HG03432 (cell line): ENCODE data around the gene ELFN1.

ENCODE experiments used
- ATAC-seq: cut with Tn5 transposase; IDR thresholded peaks from one replicate; pipeline ENCODE4 v1.9.1; 2021; ENCODE audit warnings: mild to moderate bottlenecking, moderate library complexity; ENCODE audit not compliant: unreplicated experiment

Gene ELFN1

DNA sequence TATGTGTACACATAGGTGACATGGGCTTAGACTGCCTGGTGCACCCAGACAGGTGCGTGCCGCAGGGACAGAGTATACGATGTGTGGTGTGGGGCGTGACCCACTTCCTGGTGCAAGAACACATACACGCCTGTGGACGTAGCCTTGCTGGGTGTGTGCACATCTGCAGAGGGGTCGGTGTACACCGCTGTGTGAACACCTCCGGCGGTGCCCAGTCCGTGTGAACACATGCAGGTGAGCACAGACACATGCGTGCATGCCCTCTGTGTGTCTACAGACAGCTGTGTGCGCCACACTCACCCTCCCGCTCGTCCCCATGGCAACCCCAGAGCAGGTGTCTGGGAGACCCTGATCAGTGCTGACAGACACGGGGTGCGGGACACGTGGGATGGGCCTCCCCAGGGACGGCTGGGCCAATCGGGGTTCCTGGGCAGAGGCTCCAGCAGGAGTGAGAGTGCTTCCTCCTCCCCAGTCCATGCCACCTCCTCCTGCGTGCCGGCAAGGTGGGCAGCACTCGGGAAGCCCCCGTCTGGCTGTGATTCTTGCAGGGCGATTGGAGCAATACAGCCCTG, 23.4 kb downstream of the ELFN1 start:
- ATAC-seq, result no peak

DNA sequence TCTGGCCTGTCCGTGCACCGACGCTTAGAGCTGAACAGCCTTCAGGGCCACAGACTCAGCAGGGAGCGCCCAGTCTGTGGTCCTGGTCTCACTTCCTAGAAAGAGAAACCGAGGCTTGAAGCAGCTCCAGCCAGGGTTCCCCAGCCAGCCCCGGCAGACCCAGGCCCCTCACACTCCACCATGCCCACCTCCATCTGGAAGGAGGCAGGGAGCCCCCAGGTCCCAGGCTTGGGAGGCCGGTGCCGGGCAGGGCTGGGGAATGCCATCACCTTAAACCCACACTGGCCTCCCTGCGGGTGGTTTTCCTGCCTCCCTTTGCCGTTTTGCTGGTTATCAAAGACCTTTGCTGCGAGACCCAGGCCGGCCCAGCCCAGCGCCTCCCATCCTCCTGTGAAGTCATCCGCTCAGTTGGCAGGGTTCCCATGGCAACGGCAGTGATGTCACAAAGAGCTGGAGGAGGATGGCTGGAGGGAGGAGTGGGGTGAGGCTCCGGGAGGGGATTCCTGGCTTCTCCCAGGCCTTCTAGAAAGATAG, 24.0 kb downstream of the ELFN1 start:
- ATAC-seq, result no peak

DNA sequence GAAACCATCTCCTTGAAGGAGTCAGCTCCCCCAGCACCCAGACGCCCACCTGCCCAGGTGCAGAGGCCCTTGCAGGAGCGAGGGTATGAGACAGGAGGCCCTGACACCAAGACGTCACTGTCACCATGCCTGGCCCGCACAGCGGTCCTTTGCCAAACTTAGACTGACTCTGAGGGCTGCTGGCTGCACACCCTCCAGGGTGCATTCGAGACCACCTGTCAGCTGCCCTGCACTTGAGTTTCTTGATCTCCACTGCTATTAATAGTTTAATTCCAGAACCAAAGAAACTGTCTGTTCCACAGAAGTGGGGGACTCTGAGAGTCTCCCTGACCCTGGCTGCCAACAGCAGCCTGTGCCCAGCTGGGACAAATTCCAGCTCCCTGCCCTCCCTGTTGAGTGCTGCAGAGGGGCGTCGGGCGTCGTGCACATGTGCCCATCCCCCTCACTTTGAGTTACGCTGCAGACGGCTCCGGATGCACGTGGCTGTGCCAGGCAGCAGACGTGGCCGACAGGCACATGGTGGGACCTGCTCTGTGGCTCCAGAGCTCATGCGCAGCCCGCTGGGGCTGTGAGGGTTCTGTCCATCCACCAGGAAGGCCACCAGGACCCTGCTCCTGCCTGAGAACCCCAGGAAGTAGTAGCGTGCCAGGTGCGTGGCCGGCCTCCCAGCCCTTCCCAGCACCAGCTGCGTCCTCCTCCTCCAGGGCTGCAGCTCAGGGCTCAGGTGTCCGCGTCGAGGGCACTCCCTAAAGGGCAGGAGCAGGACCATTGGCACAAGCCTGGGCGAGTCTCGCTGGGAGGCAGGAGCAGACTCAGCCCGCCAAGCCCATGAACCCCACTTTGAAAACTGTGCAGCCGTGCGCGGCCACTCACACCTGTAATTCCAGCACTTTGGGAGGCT, 24.8 kb downstream of the ELFN1 start:
- ATAC-seq, result no peak

GRCh38 chr7:1695800-1696454, 25.9 kb downstream of the ELFN1 start:
- no peak for ATAC-seq

DNA sequence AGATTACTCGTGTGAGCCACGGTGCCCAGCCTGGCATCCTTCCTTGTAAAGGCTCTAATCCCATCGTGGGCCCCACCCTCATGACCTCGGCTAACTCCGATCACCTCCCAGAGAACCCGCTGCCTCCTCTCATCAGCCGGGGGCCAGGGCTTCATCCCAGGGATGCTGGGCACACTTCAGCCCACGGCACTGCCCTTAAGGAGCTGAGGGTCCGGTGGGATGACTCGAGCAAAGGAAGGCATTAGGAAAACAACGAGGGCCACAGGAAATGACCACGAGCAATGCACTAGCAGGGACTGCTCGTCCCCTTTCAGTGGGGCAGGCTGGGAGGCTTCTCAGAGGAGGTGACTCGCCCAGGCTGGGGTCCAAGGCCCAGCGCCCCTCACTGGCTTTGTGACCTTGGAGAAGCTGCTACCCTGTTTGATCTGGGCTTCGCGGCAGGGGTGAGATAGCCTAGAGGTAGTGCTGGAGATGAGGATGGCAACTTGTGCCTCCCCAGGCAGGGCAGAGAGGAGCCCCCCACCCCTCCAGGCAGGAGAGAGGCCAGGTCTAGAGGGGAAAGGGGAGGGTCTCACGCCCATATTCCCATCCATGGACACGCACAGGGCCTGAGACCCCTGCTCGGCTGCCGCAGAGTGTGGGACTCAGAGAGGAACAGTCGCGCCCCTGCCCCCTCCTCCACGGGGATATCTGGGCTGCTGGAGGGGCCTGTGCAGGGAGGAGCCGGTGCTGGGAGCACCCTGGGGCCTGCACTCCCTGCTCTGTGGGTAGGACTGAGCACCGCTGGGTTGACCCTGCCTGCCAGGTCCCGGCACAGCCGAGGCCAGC, 26.8 kb downstream of the ELFN1 start:
- ATAC-seq, result no peak

GRCh38 chr7:1697499-1698125, 27.5 kb downstream of the ELFN1 start:
- ATAC-seq, result no peak

DNA sequence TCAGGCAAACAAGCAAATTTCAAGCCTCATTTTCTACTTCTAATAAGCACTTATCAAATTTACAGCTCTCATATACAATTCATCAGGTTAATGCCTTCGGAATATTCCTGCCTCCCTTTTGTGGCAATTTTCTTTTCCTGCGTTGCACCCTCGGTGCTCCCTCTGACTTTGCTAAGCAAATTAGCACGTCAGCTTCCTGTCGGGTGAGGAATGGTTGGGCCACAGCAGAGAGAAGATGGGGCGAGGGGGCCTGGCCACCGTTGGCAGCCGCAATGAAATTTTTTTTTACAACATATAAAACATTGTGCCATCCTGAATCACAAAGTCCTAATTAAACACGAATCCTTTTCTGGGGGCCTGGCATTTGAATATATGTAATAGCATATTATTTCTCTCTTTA, 28.1 kb downstream of the ELFN1 start:
- ATAC-seq, result no peak

DNA sequence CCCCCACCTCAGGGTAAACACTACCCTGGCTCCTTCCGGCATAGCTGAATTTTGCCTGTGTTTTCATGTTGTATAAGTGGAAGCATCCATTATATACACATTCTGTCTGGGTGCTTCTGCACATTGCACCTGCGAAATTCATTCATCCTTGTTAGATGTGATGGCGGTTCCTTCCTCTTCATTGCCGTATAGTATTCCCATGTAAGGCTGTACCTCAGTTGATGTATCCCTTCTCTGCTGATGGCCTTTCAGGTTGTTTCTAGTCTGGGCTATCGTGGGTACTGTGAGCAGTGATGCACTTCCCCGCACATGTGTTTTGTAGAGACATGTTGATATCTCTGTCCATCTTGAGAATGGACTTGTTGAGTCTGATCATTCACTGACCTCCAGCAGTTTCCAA, 28.9 kb downstream of the ELFN1 start:
- no peak for ATAC-seq

- ATAC-seq, result no peak
Measured at GRCh38 chr7:1700086-1700485, 30.0 kb downstream of the ELFN1 start.

DNA sequence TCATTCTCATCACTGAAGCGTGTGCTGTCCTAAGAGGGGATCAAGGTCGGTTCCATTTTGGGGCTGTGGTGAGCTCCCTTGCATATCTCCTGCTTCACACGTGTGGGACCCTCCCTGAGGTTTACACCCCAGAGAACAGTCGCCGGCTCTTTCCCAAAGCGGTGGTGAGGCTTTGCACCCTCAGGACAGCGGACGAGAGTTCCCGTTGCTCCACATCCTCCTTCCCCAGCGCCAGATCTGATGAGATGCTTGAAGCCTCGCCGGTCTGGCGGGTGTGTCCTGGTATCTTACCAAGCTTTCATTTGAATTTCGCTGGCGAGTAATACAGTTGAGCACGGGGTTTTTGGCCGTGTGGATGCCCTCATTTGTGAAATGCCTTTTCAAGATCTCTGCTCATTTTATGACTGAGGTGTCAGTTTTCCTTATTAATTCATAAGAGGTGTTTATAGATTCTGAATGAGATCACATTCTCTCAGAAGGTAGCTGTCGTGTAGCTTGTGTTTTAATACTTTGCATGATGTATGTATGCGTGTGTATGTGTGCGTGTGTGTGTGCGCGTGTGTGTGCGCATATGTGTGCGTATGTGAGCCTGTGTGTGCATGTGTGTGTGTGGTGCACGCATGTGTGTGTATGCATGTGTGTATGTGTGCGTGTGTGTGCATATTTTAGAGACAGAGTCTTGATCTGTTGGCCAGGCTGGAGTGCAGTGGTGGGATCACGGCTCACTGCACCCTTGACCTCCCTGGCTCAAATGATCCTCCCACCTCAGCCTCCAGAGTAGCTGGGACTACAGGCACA, 30.7 kb downstream of the ELFN1 start:
- no peak for ATAC-seq

DNA sequence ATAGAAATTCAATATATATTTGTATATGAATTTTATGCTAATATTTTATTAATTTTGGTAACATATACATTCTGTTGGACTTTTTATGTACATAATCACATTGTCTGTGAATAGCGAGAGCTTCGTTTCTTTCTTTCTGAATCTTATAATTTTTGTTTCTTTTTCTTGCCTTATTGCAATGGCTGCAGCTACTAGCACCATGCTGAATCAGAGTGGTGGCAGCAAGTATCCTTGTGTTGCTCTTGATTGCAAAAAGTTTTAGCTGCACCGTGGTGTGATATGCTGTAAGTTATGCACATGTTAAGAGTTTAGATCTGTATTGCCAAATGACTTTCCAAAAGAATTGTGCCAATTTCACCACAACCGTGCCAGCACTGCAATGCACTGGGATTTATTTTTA, 32.6 kb downstream of the ELFN1 start:
- ATAC-seq, result no peak

DNA sequence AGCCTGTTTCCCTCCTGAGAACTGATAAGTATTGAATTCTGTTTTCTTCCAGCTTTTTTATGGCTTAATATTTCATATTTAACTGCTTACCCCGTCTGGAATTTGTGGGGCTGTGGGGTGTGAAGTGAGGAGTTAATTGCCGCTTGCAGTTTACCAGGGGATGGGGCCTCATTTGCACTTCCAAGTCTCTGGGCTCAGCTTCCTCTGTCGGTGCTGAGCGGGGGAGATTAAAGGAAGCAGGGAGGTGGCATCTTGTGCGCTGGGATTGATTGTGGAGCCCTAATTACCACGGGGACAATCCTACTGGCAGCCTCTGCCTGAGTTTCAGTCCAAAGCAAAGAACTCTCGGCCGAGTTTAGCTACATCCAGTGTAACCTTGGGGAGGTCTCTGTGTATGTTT, 33.4 kb downstream of the ELFN1 start:
- ATAC-seq, result no peak

GRCh38 chr7:1703871-1704810, 34.1 kb downstream of the ELFN1 start:
- no peak for ATAC-seq

GRCh38 chr7:1704811-1705738, 35.0 kb downstream of the ELFN1 start:
- ATAC-seq, result no peak

GRCh38 chr7:1705856-1706255, 35.8 kb downstream of the ELFN1 start:
- no peak for ATAC-seq

DNA sequence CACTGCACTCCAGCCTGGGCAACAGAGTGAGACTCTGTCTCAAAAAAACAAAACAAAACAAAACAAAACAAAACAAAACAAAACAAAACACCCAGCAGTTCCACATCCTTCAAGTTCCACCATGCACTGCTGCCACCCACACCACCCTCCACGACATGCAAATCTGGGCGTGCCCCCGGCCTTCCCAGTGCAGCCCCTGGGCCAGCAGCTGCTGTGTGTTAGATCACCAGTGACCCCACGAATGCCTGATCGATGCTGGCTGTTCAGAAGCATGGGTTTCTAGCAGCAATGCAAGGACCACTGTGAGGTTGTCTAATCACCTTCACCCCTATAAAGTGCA, 36.3 kb downstream of the ELFN1 start:
- no peak for ATAC-seq

- no peak for ATAC-seq
Measured at GRCh38 chr7:1706721-1707613, 36.9 kb downstream of the ELFN1 start.
